ENCODE measurements around the gene EFCAB10.

DNA sequence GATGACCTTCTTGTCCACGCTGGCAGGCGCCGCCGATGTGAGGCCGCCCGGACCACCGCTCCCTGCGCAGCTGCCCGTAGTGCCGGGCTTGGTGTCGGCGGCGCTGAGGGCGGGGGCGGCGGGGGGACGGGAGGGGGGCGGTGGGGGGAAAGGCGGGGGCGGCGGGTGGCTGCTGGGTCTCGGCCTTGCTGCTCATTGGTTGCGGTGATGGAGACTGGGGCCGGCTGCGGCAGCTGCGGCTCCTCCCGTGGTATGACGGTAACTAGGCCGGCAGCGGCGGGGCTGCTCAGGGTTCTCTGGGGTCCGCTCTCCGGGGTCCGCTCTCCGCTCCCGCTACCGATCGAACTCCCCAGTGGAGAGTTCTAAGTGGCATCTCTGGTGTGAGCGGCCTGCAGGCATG is 1.8 kb upstream of the EFCAB10 start:
- no peak for TF ChIP-seq OSR1 (CRISPR knock-in tag; IDR thresholded peaks at IDR 0.05)
- TF ChIP-seq, protein P1, sequence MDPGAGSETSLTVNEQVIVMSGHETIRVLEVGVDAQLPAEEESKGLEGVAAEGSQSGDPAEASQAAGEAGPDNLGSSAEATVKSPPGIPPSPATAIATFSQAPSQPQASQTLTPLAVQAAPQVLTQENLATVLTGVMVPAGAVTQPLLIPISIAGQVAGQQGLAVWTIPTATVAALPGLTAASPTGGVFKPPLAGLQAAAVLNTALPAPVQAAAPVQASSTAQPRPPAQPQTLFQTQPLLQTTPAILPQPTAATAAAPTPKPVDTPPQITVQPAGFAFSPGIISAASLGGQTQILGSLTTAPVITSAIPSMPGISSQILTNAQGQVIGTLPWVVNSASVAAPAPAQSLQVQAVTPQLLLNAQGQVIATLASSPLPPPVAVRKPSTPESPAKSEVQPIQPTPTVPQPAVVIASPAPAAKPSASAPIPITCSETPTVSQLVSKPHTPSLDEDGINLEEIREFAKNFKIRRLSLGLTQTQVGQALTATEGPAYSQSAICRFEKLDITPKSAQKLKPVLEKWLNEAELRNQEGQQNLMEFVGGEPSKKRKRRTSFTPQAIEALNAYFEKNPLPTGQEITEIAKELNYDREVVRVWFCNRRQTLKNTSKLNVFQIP (CRISPR knock-in tag; IDR thresholded peaks at IDR 0.05; ENCODE audit: borderline replicate concordance, low read depth) = no peak
- no peak for TF ChIP-seq BACH2 (CRISPR knock-in tag; IDR thresholded peaks at IDR 0.05; ENCODE audit: borderline replicate concordance)
- TF ChIP-seq TOX (CRISPR knock-in tag; IDR thresholded peaks at IDR 0.05; ENCODE audit: borderline replicate concordance) = no peak
- no peak for TF ChIP-seq PPARA (CRISPR knock-in tag; IDR thresholded peaks at IDR 0.05; ENCODE audit: borderline replicate concordance)
- TF ChIP-seq, protein P2, sequence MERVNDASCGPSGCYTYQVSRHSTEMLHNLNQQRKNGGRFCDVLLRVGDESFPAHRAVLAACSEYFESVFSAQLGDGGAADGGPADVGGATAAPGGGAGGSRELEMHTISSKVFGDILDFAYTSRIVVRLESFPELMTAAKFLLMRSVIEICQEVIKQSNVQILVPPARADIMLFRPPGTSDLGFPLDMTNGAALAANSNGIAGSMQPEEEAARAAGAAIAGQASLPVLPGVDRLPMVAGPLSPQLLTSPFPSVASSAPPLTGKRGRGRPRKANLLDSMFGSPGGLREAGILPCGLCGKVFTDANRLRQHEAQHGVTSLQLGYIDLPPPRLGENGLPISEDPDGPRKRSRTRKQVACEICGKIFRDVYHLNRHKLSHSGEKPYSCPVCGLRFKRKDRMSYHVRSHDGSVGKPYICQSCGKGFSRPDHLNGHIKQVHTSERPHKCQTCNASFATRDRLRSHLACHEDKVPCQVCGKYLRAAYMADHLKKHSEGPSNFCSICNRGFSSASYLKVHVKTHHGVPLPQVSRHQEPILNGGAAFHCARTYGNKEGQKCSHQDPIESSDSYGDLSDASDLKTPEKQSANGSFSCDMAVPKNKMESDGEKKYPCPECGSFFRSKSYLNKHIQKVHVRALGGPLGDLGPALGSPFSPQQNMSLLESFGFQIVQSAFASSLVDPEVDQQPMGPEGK (CRISPR knock-in tag; IDR thresholded peaks at IDR 0.05; ENCODE audit: borderline replicate concordance) = no peak
- TF ChIP-seq ZFP3 (CRISPR knock-in tag; IDR thresholded peaks at IDR 0.05) = no peak
- no peak for TF ChIP-seq ZFP30 (CRISPR knock-in tag; IDR thresholded peaks at IDR 0.05)
- no peak for TF ChIP-seq ISL1 (CRISPR knock-in tag; IDR thresholded peaks at IDR 0.05)
- TF ChIP-seq, protein P3, sequence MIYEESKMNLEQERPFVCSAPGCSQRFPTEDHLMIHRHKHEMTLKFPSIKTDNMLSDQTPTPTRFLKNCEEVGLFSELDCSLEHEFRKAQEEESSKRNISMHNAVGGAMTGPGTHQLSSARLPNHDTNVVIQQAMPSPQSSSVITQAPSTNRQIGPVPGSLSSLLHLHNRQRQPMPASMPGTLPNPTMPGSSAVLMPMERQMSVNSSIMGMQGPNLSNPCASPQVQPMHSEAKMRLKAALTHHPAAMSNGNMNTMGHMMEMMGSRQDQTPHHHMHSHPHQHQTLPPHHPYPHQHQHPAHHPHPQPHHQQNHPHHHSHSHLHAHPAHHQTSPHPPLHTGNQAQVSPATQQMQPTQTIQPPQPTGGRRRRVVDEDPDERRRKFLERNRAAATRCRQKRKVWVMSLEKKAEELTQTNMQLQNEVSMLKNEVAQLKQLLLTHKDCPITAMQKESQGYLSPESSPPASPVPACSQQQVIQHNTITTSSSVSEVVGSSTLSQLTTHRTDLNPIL (CRISPR knock-in tag; IDR thresholded peaks at IDR 0.05; ENCODE audit: low read depth) = no peak
- TF ChIP-seq ARNTL (CRISPR knock-in tag; IDR thresholded peaks at IDR 0.05; ENCODE audit: borderline replicate concordance, low read depth) = no peak
- TF ChIP-seq ZNF70 (CRISPR knock-in tag; IDR thresholded peaks at IDR 0.05) = no peak
- no peak for TF ChIP-seq ZC3H10 (CRISPR knock-in tag; IDR thresholded peaks at IDR 0.05)
- TF ChIP-seq ZNF565 (CRISPR knock-in tag; conservative IDR thresholded peaks at IDR 0.05; ENCODE audit: low read depth) = no peak
